ENCODE results near the gene KRT84.
"Not testable (repeated sequence)": the region's sequence is repeated elsewhere in the genome, so short reads cannot be mapped to it uniquely, and the experiment has no call there.

KRT84 gene

DNA sequence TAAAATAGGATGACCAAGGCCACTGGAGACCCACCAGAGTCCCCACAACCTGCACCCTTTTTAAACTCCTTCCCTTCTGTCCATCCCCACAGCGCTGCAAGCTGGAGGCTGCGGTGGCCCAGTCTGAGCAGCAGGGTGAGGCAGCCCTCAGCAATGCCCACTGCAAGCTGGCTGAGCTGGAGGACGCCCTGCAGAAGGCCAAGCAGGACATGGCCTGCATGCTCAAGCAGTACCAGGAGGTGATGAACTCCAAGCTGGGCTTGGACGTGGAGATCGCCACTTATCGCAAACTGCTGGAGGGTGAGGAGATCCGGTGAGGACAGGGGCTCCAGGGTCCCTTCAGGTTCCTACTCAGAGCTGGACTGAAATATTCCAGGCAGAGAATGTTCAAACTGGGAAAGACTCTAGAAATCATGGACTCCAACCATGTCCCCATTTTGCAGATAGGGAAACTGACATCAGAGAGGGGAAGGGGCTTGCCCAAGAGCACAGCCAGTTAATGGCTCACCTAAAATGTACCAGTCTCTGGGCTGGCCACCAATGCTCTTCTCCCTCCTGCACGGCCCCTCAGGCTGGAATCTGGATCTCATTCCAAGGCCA, 35.3 kb downstream of the KRT84 start:
- TF ChIP-seq, protein P1, sequence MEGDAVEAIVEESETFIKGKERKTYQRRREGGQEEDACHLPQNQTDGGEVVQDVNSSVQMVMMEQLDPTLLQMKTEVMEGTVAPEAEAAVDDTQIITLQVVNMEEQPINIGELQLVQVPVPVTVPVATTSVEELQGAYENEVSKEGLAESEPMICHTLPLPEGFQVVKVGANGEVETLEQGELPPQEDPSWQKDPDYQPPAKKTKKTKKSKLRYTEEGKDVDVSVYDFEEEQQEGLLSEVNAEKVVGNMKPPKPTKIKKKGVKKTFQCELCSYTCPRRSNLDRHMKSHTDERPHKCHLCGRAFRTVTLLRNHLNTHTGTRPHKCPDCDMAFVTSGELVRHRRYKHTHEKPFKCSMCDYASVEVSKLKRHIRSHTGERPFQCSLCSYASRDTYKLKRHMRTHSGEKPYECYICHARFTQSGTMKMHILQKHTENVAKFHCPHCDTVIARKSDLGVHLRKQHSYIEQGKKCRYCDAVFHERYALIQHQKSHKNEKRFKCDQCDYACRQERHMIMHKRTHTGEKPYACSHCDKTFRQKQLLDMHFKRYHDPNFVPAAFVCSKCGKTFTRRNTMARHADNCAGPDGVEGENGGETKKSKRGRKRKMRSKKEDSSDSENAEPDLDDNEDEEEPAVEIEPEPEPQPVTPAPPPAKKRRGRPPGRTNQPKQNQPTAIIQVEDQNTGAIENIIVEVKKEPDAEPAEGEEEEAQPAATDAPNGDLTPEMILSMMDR (IDR thresholded peaks at IDR 0.05; ENCODE audit: control insufficient read depth, insufficient read depth, low read depth, low read length, missing control alignments) = no peak
- no peak overlapping the region for H3K4me3 ChIP-seq (ENCODE audit: control insufficient read depth, low read depth, low read length)
- DNase-seq (ENCODE audit: low read depth) = no peak

GRCh38 chr12:52349196-52349595, 36.3 kb downstream of the KRT84 start:
- TF ChIP-seq, protein P1 (IDR thresholded peaks at IDR 0.05; ENCODE audit: control insufficient read depth, insufficient read depth, low read depth, low read length, missing control alignments) = no peak
- no peak overlapping the region for H3K4me3 ChIP-seq (ENCODE audit: control insufficient read depth, low read depth, low read length)
- no peak for DNase-seq (ENCODE audit: low read depth)

- DNase-seq (ENCODE audit: low read depth) = no peak
- TF ChIP-seq, protein P1 (IDR thresholded peaks at IDR 0.05; ENCODE audit: control insufficient read depth, insufficient read depth, low read depth, low read length, missing control alignments) = no peak
- H3K4me3 ChIP-seq (ENCODE audit: control insufficient read depth, low read depth, low read length) = no peak overlapping the region
Observed at GRCh38 chr12:52347551-52348510, 37.6 kb downstream of the KRT84 start.

- no peak overlapping the region for H3K4me3 ChIP-seq (ENCODE audit: control insufficient read depth, low read depth, low read length)
- no peak for DNase-seq (ENCODE audit: low read depth)
- TF ChIP-seq, protein P1 (IDR thresholded peaks at IDR 0.05; ENCODE audit: control insufficient read depth, insufficient read depth, low read depth, low read length, missing control alignments) = no peak
Observed at GRCh38 chr12:52347016-52347415, 38.4 kb downstream of the KRT84 start.

GRCh38 chr12:52346593-52346992, 38.9 kb downstream of the KRT84 start:
- DNase-seq (ENCODE audit: low read depth) = no peak
- no peak overlapping the region for H3K4me3 ChIP-seq (ENCODE audit: control insufficient read depth, low read depth, low read length)
- TF ChIP-seq, protein P1 (IDR thresholded peaks at IDR 0.05; ENCODE audit: control insufficient read depth, insufficient read depth, low read depth, low read length, missing control alignments) = no peak

- H3K4me3 ChIP-seq (ENCODE audit: control insufficient read depth, low read depth, low read length); DNase-seq (ENCODE audit: low read depth): not testable (repeated sequence)
Observed at GRCh38 chr12:52345041-52345440, 40.4 kb downstream of the KRT84 start.

DNA sequence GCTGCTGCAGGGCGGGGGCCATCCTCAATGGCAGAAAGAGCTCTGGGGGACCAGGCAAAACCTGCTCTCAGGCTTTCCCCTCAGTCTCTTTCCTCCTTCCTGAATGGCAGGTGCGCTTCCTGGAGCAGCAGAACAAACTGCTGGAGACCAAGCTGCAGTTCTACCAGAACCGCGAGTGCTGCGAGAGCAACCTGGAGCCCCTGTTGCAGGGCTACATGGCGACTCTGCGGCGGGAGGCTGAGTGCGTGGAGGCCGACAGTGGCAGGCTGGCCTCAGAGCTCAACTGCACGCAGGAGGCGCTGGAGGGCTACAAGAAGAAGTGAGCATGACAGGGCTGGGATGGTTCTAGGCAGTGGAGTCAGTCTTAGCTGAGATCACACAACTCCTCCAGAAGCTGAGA, 41.3 kb downstream of the KRT84 start:
- TF ChIP-seq, protein P1 (IDR thresholded peaks at IDR 0.05; ENCODE audit: control insufficient read depth, insufficient read depth, low read depth, low read length, missing control alignments) = no peak
- H3K4me3 ChIP-seq (ENCODE audit: control insufficient read depth, low read depth, low read length) = no peak overlapping the region
- DNase-seq (ENCODE audit: low read depth) = no peak
